KMS-11 (cell line): ENCODE data around the gene CCDC157.

Source experiments
- H2AFZ ChIP-seq: fragments of 200-600 bp; sonication (generic); 2 replicates; pipeline ENCODE4 v1.6.1; 2016; ENCODE audit warnings: antibody characterized with exemption, mixed run types, low read depth
- H3K27ac ChIP-seq: fragments of 200-600 bp; sonication (generic); 2 replicates; pipeline ENCODE4 v1.6.1; 2016; ENCODE audit warnings: mild to moderate bottlenecking, mixed run types
- H3K27me3 ChIP-seq: fragments of 200-600 bp; sonication (generic); 2 replicates; pipeline ENCODE4 v1.6.1; 2017; ENCODE audit warnings: mild to moderate bottlenecking, low read depth, mixed run types, moderate library complexity; ENCODE audit not compliant: insufficient read depth
- H3K36me3 ChIP-seq: fragments of 200-600 bp; sonication (generic); 2 replicates; pipeline ENCODE4 v1.6.1; 2017; ENCODE audit warnings: mild to moderate bottlenecking, mixed run types; ENCODE audit not compliant: insufficient read depth
- H3K4me1 ChIP-seq: fragments of 200-600 bp; sonication (generic); 2 replicates; pipeline ENCODE4 v1.6.1; 2016; ENCODE audit warnings: mild to moderate bottlenecking, low read depth, mixed run types; ENCODE audit not compliant: poor library complexity, severe bottlenecking
- H3K4me2 ChIP-seq: fragments of 200-600 bp; sonication (generic); 2 replicates; pipeline ENCODE4 v1.7.0; 2016; ENCODE audit warnings: mild to moderate bottlenecking, mixed run types
- H3K4me3 ChIP-seq: fragments of 200-600 bp; sonication (generic); IDR thresholded peaks from 2 replicates; pipeline ENCODE4 v1.6.1; 2017; ENCODE audit warnings: low read depth, low read length, mixed read lengths; ENCODE audit not compliant: insufficient read depth
- H3K79me2 ChIP-seq: fragments of 200-600 bp; sonication (generic); 2 replicates; pipeline ENCODE4 v1.6.1; 2016; ENCODE audit warnings: low read depth, mixed run types; ENCODE audit not compliant: insufficient read depth
- H3K9ac ChIP-seq: fragments of 200-600 bp; sonication (generic); 2 replicates; pipeline ENCODE4 v1.6.1; 2016; ENCODE audit warnings: mild to moderate bottlenecking, mixed run types
- H4K20me1 ChIP-seq: fragments of 200-600 bp; sonication (generic); 2 replicates; pipeline ENCODE4 v1.6.1; 2016; ENCODE audit warnings: mild to moderate bottlenecking, mixed run types; ENCODE audit not compliant: insufficient read depth
- TF ChIP-seq, protein P1 (sequence below): fragments of 200-600 bp; sonication (generic); conservative IDR thresholded peaks from 2 replicates; pipeline ENCODE4 v1.6.1; 2017; ENCODE audit warnings: low read depth, mild to moderate bottlenecking, antibody characterized with exemption, low read length, moderate library complexity, mixed read lengths

CCDC157 gene

DNA sequence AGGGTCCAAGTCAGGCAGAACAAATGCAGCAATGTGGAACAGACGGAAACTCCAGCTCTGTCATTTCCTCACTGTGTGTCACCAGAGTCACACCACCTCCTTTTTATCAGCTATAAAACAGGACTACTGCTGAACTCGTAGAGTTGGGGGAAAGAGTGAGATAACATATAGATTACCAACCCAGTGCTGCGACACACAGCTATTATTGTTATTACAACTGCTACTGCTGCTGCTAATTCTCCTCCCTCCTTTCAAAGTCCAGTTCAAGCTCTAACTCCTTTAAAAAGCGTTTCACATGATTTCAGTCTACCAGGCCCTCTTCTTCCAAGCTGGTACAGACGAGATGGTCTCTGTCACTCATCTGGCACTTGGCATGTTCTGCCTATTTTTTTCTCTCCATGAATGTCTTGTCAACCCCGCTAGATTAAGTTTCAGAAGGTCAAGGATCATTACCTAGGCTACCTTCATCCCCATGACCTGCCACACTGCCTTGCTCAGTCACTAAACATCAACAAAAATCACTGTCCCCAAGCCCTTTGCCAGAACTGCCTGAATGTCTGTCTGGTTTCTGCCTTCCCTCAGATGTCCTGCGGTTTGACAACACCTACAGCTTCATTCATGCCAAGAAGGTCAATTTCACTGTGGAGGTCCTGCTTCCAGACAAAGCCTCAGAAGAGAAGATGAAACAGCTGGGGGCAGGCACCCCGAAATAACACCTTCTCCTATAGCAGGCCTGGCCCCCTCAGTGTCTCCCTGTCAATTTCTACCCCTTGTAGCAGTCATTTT lies 65.1 kb downstream of the CCDC157 start:
- Histone ChIP-seq H3K27me3 (no peaks in the 10 kb centered on the region), H3K36me3 (no peaks in the 10 kb centered on the region), H3K4me3 (no peak overlapping the region), H3K79me2 (no peaks in the 10 kb centered on the region; the same call in 1 of the 2 replicates), H2AFZ (no peak overlapping the region), H4K20me1 (no peaks in the 10 kb centered on the region), H3K4me2 (peak overlapping the region; percentile 38; the same call in 1 of the 2 replicates), H3K9ac (no peak overlapping the region), H3K27ac (no peak overlapping the region), H3K4me1 (peaks cover 28% of the 10 kb centered on the region)
- TF ChIP-seq, protein P1, sequence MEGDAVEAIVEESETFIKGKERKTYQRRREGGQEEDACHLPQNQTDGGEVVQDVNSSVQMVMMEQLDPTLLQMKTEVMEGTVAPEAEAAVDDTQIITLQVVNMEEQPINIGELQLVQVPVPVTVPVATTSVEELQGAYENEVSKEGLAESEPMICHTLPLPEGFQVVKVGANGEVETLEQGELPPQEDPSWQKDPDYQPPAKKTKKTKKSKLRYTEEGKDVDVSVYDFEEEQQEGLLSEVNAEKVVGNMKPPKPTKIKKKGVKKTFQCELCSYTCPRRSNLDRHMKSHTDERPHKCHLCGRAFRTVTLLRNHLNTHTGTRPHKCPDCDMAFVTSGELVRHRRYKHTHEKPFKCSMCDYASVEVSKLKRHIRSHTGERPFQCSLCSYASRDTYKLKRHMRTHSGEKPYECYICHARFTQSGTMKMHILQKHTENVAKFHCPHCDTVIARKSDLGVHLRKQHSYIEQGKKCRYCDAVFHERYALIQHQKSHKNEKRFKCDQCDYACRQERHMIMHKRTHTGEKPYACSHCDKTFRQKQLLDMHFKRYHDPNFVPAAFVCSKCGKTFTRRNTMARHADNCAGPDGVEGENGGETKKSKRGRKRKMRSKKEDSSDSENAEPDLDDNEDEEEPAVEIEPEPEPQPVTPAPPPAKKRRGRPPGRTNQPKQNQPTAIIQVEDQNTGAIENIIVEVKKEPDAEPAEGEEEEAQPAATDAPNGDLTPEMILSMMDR, result no peak

DNA sequence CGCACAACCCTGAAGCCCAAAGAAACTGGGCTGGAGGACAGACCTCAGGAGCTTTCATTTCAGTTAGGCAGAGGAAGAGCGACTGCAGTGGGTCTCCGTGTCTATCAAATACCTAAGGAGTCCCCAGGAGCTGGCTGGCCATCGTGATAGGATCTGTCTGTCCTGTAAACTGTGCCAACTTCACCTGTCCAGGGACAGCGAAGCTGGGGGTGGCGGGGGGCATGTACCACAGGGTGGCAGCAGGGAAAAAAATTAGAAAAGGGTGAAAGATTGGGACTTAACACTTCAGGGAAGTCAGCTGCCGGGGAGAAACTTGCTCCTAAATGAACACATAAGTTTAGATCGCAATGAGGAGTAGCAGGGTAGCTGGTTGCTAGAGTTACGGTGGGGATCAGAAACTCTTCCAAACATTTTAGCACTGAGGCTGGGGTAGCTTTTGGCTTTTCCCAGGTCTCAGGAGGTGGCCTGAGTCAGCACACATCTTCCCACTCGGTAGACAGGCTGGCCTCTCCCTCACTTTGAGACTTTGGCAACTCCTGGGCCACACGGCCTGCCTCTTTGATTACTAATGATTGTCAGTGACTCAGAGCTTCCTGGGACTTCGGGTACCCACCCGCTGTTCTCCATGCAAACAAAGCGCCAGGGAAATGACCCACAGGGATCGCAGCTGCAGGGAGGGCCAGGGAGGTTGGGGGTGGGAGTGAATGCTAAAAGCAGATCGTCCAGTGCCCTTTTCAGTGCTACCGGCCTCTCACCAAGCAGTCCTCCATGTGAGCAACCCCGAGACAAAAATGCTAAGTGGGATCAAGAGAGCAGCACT lies 65.9 kb downstream of the CCDC157 start:
- H3K27me3 ChIP-seq, result no peaks in the 10 kb centered on the region
- no peaks in the 10 kb centered on the region; the same call in 1 of the 2 replicates for H3K79me2 ChIP-seq
- H3K4me2 ChIP-seq, result peak overlapping the region; percentile 38
- H3K4me3 ChIP-seq, result no peak overlapping the region
- TF ChIP-seq, protein P1, result no peak
- peak overlapping the region; percentile 85 for H3K9ac ChIP-seq
- no peaks in the 10 kb centered on the region for H4K20me1 ChIP-seq
- no peaks in the 10 kb centered on the region for H3K36me3 ChIP-seq
- H2AFZ ChIP-seq, result peak overlapping the region; percentile 100
- peak overlapping the region; percentile 66 for H3K27ac ChIP-seq
- H3K4me1 ChIP-seq, result peaks cover 28% of the 10 kb centered on the region

DNA sequence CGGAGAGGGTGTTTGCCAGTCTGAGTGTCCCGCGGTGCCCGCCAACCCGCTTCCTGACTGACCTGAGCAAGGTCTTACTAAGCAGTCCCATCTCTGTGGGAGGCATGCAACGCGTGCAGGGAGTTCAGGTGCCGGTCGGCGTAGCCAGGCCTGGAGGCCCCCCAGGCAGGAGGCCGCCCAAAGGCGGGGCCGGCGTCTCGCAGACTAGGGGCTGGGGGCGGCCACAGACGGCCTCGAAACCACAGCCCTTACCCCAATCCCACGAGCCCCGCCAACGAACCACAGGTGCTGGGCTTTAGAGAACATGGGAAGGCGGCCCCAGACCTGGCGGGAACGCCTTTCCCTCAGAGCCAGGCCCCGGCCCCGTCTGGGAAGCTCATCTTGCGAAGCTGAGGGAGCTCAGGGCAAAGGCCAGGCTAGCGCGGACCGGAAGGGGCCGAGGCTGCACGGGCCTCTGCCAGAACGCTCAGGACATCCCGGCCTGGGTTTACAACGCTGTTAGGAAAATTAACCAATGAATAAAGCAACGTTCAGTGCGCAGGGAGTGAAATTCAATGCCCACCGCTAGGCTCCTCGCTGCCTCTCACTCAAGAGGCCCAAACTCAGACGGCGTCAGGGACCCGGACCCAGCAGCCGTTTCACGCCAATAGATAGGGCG lies 66.6 kb downstream of the CCDC157 start:
- TF ChIP-seq, protein P1, result no peak
- Histone ChIP-seq H3K4me1 (peaks cover 28% of the 10 kb centered on the region), H3K4me2 (peak overlapping the region; percentile 38), H2AFZ (peak overlapping the region; percentile 100), H3K9ac (peak overlapping the region; percentile 85), H4K20me1 (no peaks in the 10 kb centered on the region), H3K27ac (peak overlapping the region; percentile 66), H3K79me2 (no peaks in the 10 kb centered on the region; the same call in 1 of the 2 replicates), H3K27me3 (no peaks in the 10 kb centered on the region), H3K4me3 (no peak overlapping the region), H3K36me3 (no peaks in the 10 kb centered on the region)

DNA sequence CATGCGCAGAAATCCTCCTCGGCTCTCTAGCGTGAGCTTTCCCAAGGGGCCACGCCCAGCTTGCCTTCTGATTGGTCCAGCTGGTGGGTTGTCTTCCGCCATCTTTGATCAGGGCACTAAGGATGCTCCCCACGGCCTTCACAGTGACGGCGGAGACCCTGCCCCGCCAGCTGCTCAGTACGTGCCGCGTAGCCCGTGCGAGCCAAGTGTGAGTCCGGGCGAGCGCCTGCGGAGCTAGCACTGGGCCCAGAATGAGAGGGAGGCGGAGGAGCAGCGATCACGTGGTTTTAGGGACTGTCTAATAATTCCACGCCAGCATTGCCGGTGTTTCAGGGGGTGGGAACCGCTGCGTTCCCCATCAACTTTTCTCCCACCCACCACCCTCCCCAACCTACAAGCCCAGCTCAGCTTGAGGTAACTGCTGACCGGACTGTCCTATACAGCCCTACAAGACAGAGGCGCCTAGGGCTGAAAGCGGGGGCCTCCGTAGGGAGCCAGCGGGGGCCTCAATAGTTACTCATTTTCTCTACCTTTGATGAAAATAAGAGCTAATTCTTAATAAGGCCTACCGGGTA lies 67.2 kb downstream of the CCDC157 start:
- TF ChIP-seq, protein P1, result no peak
- Histone ChIP-seq H3K4me3 (no peak overlapping the region), H3K27ac (peak overlapping the region; percentile 66; the same call in 1 of the 2 replicates), H2AFZ (peak overlapping the region; percentile 100), H3K9ac (peak overlapping the region; percentile 86; the same call in 1 of the 2 replicates), H3K79me2 (no peaks in the 10 kb centered on the region; the same call in 1 of the 2 replicates), H3K36me3 (no peaks in the 10 kb centered on the region), H3K4me1 (peaks cover 28% of the 10 kb centered on the region), H4K20me1 (no peaks in the 10 kb centered on the region), H3K4me2 (peak overlapping the region; percentile 91), H3K27me3 (no peaks in the 10 kb centered on the region)
